CD14-positive monocyte (primary cell): ENCODE results near the gene LRRC45. TPM values are rescaled to one million over a fixed set of nuclear protein-coding genes. Genes with fewer than 3 reads are reported as not detected.

ENCODE experiments used
- DNase-seq, 3 donors: peaks; one replicate each; pipeline ENCODE4 v3.0.0-alpha.2; 2011 to 2022
- H2AFZ ChIP-seq: 2 replicates; pipeline ENCODE4 v1.6.0; 2012; ENCODE audit warnings: mild to moderate bottlenecking, low read depth, low read length, inconsistent platforms; ENCODE audit not compliant: insufficient read depth, poor library complexity, severe bottlenecking
- H3K27ac ChIP-seq, 2 donors: 1 replicate in 1 of 2; 2 replicates in 1 of 2; pipeline ENCODE4 v1.5.1; 2012 to 2013; ENCODE audit warnings: low read length in 2 of 2, control low read depth in 1 of 2, inconsistent platforms in 1 of 2, low read depth in 1 of 2, mild to moderate bottlenecking in 1 of 2
- H3K27me3 ChIP-seq, 2 donors: one replicate each; pipeline versions ENCODE4 v1.6.0 to v1.6.1; 2011 to 2013; ENCODE audit warnings: low read length in 2 of 2; ENCODE audit not compliant: control insufficient read depth in 2 of 2, insufficient read depth in 2 of 2
- H3K36me3 ChIP-seq, 2 donors: replicated peaks in 1 of 2; 1 replicate in 1 of 2; 2 replicates in 1 of 2; pipeline versions ENCODE4 v1.5.1 to v1.6.1; 2012 to 2013; ENCODE audit warnings: low read length in 2 of 2, control low read depth in 1 of 2, inconsistent platforms in 1 of 2, mild to moderate bottlenecking in 1 of 2; ENCODE audit not compliant: insufficient read depth in 2 of 2, control insufficient read depth in 1 of 2
- H3K4me1 ChIP-seq, 2 donors: 1 replicate in 1 of 2; 2 replicates in 1 of 2; pipeline versions ENCODE4 v1.5.1 to v1.6.1; 2012 to 2013; ENCODE audit warnings: low read length in 2 of 2, control low read depth in 1 of 2, inconsistent platforms in 1 of 2, mild to moderate bottlenecking in 1 of 2, moderate library complexity in 1 of 2; ENCODE audit not compliant: insufficient read depth in 2 of 2, control insufficient read depth in 1 of 2
- H3K4me2 ChIP-seq: replicated peaks from 2 replicates; pipeline ENCODE3; 2012; ENCODE audit warnings: low read length, moderate library complexity, mild to moderate bottlenecking; ENCODE audit not compliant: poor library complexity, severe bottlenecking; ENCODE audit errors: extremely low read depth
- H3K4me3 ChIP-seq, 3 experiments: fragments of 200-600 bp in 1 of 3; sonication (generic) in 1 of 3; replicated peaks in 1 of 3; 1 replicate in 2 of 3; 2 replicates in 1 of 3; pipeline ENCODE4 v1.5.1; 2011 to 2013; ENCODE audit warnings: low read length in 3 of 3, mild to moderate bottlenecking in 3 of 3, control low read depth in 2 of 3, low read depth in 2 of 3, inconsistent platforms in 1 of 3, moderate library complexity in 1 of 3
- H3K79me2 ChIP-seq: 2 replicates; pipeline ENCODE4 v1.6.0; 2012; ENCODE audit warnings: mild to moderate bottlenecking, control low read depth, inconsistent platforms, low read length, moderate library complexity; ENCODE audit not compliant: insufficient read depth
- H3K9ac ChIP-seq: 2 replicates; pipeline ENCODE4 v1.6.0; 2017; ENCODE audit warnings: low read length, mild to moderate bottlenecking; ENCODE audit not compliant: insufficient read depth, poor library complexity, severe bottlenecking
- H3K9me3 ChIP-seq, 2 donors: replicated peaks in 1 of 2; 1 replicate in 1 of 2; 2 replicates in 1 of 2; pipeline versions ENCODE4 v1.5.1 to v1.6.1; 2012 to 2013; ENCODE audit warnings: low read length in 2 of 2, control low read depth in 1 of 2; ENCODE audit not compliant: control insufficient read depth in 1 of 2, insufficient read depth in 1 of 2
- H4K20me1 ChIP-seq: 2 replicates; pipeline ENCODE4 v1.6.0; 2012; ENCODE audit warnings: mild to moderate bottlenecking, low read length, control low read depth, moderate library complexity; ENCODE audit not compliant: insufficient read depth
- H3K27ac Mint-ChIP-seq, 7 donors: one replicate each; pipeline ENCODE4 v1.8.0; 2020; ENCODE audit warnings: mild to moderate bottlenecking in 7 of 7, mixed read lengths in 7 of 7, moderate library complexity in 6 of 7, inconsistent platforms in 2 of 7
- H3K27me3 Mint-ChIP-seq, 3 donors: one replicate each; pipeline ENCODE4 v1.8.0; 2021 to 2022; ENCODE audit warnings: low read depth in 3 of 3, mild to moderate bottlenecking in 3 of 3, mixed read lengths in 3 of 3, moderate library complexity in 3 of 3, inconsistent platforms in 1 of 3
- H3K36me3 Mint-ChIP-seq, 2 donors: one replicate each; pipeline ENCODE4 v1.8.0; 2020; ENCODE audit warnings: mixed read lengths in 2 of 2, inconsistent platforms in 1 of 2, mild to moderate bottlenecking in 1 of 2
- H3K4me1 Mint-ChIP-seq: one replicate; pipeline ENCODE4 v1.8.0; 2020; ENCODE audit warnings: mild to moderate bottlenecking, mixed read lengths
- H3K4me3 Mint-ChIP-seq, 2 donors: one replicate each; pipeline ENCODE4 v1.8.0; 2020; ENCODE audit warnings: mild to moderate bottlenecking in 2 of 2, mixed read lengths in 2 of 2, moderate library complexity in 1 of 2
- H3K9me3 Mint-ChIP-seq, 7 donors: one replicate each; pipeline ENCODE4 v1.8.0; 2020 to 2022; ENCODE audit warnings: mixed read lengths in 7 of 7, mild to moderate bottlenecking in 6 of 7, moderate library complexity in 6 of 7, inconsistent platforms in 2 of 7
- WGBS: methylation state at CpG from one replicate; pipeline ENCODE4 v1.1.5; 2013; ENCODE audit warnings: missing lambda C conversion rate; ENCODE audit not compliant: insufficient coverage; 5-methylcytosine and 5-hydroxymethylcytosine counted together
- intact Hi-C, 2 donors: fragments of 100-400 bp; cut with micrococcal nuclease; formaldehyde crosslinking; loops; one replicate each; pipeline versions ENCODE4 v1.15.0 to v1.15.1; 2023
- polyA plus RNA-seq, 3 donors: library from polyadenylated mRNA; depleted of rRNA in 1 of 3; unstranded in 2 of 3; stranded (reverse) in 1 of 3; fragments of 300-500 nt in 2 of 3; fragments of >200 nt in 1 of 3; fragmentation: Illumina TruSeq in 2 of 3; gene quantifications; 1 replicate in 2 of 3; 2 replicates in 1 of 3; pipeline ENCODE4 v1.2.3, GENCODE V29; 2012 to 2021
- TF ChIP-seq, protein P1 (sequence below): fragments of 200-600 bp; IDR thresholded peaks from one replicate; pipeline ENCODE4 v1.8.0; 2022; ENCODE audit warnings: antibody characterized with exemption, mild to moderate bottlenecking

The LRRC45 gene
- polyA plus RNA-seq, 3 donors: 2.6 to 12.2 (median 3.4) TPM

DNA sequence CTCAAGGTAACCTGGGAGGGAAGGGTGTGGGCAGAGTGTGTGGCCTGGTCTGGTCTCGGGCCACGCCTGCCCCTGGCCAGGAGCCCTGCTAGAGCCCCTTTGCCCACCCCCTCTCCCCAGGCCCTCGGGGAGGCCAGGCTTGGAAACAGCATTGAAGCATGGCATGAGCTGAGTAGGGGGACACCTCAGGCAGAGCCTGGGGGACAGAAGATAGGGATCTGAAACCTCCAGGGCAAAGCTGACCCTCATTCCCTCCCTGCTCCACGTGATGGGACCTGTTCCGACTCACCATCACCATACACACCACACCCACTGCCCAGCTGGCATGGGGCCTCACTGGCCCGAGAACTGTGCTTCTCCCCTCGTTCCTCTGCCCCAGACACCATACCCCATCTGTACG is 26.0 kb downstream of the LRRC45 start:
- Mint-ChIP-seq H3K9me3 (no peaks in the 10 kb centered on the region), H3K36me3 (peaks cover 17 to 45% of the 10 kb centered on the region in 2 donors)

GRCh38 chr17:82049521-82049971 is 26.4 kb downstream of the LRRC45 start:
- no peaks in the 10 kb centered on the region for H3K9me3 Mint-ChIP-seq
- H3K27ac ChIP-seq: no peak overlapping the region
- H3K36me3 ChIP-seq: peaks cover 33 to 42% of the 10 kb centered on the region in 2 donors
- no peak overlapping the region for H3K27ac Mint-ChIP-seq
- H3K4me2 ChIP-seq: no peak overlapping the region
- TF ChIP-seq, protein P1, sequence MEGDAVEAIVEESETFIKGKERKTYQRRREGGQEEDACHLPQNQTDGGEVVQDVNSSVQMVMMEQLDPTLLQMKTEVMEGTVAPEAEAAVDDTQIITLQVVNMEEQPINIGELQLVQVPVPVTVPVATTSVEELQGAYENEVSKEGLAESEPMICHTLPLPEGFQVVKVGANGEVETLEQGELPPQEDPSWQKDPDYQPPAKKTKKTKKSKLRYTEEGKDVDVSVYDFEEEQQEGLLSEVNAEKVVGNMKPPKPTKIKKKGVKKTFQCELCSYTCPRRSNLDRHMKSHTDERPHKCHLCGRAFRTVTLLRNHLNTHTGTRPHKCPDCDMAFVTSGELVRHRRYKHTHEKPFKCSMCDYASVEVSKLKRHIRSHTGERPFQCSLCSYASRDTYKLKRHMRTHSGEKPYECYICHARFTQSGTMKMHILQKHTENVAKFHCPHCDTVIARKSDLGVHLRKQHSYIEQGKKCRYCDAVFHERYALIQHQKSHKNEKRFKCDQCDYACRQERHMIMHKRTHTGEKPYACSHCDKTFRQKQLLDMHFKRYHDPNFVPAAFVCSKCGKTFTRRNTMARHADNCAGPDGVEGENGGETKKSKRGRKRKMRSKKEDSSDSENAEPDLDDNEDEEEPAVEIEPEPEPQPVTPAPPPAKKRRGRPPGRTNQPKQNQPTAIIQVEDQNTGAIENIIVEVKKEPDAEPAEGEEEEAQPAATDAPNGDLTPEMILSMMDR: no peak
- H3K27me3 Mint-ChIP-seq: no peaks in the 10 kb centered on the region
- peaks cover 20 to 29% of the 10 kb centered on the region in 2 donors for H3K4me1 ChIP-seq
- peaks cover 24% of the 10 kb centered on the region for H3K79me2 ChIP-seq
- peaks cover 19% of the 10 kb centered on the region for H3K4me1 Mint-ChIP-seq
- no peak overlapping the region for H3K4me3 ChIP-seq
- DNase-seq: no peak
- no peak overlapping the region for H3K4me3 Mint-ChIP-seq
- WGBS: 97% methylated on average over 11 of the region's 16 CpGs
- no peak overlapping the region for H3K9ac ChIP-seq
- peaks cover 19 to 49% of the 10 kb centered on the region in 2 donors for H3K36me3 Mint-ChIP-seq
- H3K9me3 ChIP-seq: no peaks in the 10 kb centered on the region
- intact Hi-C loops: no loop called here
- peaks cover 23% of the 10 kb centered on the region for H4K20me1 ChIP-seq
- H3K27me3 ChIP-seq: no peaks in the 10 kb centered on the region
- no peak overlapping the region for H2AFZ ChIP-seq

More for the DNA sequence above, 26.0 kb downstream of the LRRC45 start:
- Mint-ChIP-seq H3K27me3 (no peaks in the 10 kb centered on the region), H3K27ac (no peak overlapping the region), H3K4me1 (peaks cover 19% of the 10 kb centered on the region), H3K4me3 (no peak overlapping the region)
- H3K27me3 ChIP-seq: no peaks in the 10 kb centered on the region
- intact Hi-C loops: no loop called here
- no peak for DNase-seq
- WGBS: 95% methylated on average over 5 of the region's 8 CpGs
- H3K79me2 ChIP-seq: peaks cover 24% of the 10 kb centered on the region
- H3K27ac ChIP-seq: no peak overlapping the region
- no peak overlapping the region for H3K4me2 ChIP-seq
- no peak overlapping the region for H2AFZ ChIP-seq
- TF ChIP-seq, protein P1: no peak
- peaks cover 28 to 37% of the 10 kb centered on the region in 2 donors for H3K36me3 ChIP-seq
- no peaks in the 10 kb centered on the region for H3K9me3 ChIP-seq
- H3K9ac ChIP-seq: no peak overlapping the region
- H3K4me3 ChIP-seq: no peak overlapping the region
- H3K4me1 ChIP-seq: peaks cover 20 to 29% of the 10 kb centered on the region in 2 donors
- peaks cover 19% of the 10 kb centered on the region for H4K20me1 ChIP-seq
